ENCODE data around the gene FBN1.

DNA sequence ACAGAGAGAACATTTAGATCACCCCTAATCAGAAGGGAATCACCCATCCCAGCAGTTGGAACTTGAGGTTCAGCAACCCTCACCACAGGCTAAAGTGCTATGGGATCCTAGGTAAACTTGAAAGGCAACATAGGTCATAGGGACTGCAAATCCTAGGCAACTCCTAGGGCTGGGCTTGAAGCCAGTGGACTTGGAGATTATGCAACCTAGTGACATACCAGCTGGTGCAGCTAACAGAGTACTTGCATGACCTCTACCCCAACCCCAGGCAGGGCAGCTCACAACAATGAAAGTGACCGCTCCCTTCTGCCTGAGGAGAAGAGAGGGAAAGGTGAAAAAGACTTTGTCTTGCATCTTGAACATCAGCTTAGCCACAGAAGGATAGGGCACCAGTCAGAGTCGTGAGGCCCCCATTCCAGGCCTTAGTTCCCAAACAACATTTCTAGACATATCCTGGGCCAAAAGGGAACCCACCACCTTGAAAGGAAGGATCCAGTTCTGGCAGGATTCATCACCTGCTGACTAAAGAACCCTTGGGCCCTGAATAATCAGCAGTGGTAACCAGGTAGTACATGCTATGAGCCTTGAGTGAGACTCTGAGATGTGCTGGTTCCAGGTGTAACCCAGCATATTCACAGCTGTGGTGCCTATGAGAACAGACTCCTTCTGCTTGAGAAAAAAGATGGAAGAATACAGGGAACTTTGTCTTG, 37.6 kb upstream of the FBN1 start:
- TF ChIP-seq, protein P1, sequence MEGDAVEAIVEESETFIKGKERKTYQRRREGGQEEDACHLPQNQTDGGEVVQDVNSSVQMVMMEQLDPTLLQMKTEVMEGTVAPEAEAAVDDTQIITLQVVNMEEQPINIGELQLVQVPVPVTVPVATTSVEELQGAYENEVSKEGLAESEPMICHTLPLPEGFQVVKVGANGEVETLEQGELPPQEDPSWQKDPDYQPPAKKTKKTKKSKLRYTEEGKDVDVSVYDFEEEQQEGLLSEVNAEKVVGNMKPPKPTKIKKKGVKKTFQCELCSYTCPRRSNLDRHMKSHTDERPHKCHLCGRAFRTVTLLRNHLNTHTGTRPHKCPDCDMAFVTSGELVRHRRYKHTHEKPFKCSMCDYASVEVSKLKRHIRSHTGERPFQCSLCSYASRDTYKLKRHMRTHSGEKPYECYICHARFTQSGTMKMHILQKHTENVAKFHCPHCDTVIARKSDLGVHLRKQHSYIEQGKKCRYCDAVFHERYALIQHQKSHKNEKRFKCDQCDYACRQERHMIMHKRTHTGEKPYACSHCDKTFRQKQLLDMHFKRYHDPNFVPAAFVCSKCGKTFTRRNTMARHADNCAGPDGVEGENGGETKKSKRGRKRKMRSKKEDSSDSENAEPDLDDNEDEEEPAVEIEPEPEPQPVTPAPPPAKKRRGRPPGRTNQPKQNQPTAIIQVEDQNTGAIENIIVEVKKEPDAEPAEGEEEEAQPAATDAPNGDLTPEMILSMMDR (IDR thresholded peaks at IDR 0.05; ENCODE audit: low read length): no peak
- TF ChIP-seq EZH2 (optimal IDR thresholded peaks at IDR 0.05; ENCODE audit: low read depth, low read length) (no peak), EZH2phosphoT487 (IDR thresholded peaks at IDR 0.05; ENCODE audit: low read length) (no peak)

Measured in MM.1S (cell line).